ENCODE data around the gene SLC5A10.

GRCh38 chr17:18990331-18990730 is 38.4 kb downstream of the SLC5A10 start:
- TF ChIP-seq, protein P1, sequence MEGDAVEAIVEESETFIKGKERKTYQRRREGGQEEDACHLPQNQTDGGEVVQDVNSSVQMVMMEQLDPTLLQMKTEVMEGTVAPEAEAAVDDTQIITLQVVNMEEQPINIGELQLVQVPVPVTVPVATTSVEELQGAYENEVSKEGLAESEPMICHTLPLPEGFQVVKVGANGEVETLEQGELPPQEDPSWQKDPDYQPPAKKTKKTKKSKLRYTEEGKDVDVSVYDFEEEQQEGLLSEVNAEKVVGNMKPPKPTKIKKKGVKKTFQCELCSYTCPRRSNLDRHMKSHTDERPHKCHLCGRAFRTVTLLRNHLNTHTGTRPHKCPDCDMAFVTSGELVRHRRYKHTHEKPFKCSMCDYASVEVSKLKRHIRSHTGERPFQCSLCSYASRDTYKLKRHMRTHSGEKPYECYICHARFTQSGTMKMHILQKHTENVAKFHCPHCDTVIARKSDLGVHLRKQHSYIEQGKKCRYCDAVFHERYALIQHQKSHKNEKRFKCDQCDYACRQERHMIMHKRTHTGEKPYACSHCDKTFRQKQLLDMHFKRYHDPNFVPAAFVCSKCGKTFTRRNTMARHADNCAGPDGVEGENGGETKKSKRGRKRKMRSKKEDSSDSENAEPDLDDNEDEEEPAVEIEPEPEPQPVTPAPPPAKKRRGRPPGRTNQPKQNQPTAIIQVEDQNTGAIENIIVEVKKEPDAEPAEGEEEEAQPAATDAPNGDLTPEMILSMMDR (IDR thresholded peaks at IDR 0.05), result no peak
- TF ChIP-seq POLR2A (IDR thresholded peaks at IDR 0.05), result no peak
